GM18520 (cell line): ENCODE data around the gene TUBB3.
"Not testable (repeated sequence)": the region's sequence is repeated elsewhere in the genome, so short reads cannot be mapped to it uniquely, and the experiment has no call there.

Experiments
- ATAC-seq: cut with Tn5 transposase; IDR thresholded peaks from one replicate; pipeline ENCODE4 v1.9.1; 2021; ENCODE audit not compliant: unreplicated experiment

Gene TUBB3

DNA sequence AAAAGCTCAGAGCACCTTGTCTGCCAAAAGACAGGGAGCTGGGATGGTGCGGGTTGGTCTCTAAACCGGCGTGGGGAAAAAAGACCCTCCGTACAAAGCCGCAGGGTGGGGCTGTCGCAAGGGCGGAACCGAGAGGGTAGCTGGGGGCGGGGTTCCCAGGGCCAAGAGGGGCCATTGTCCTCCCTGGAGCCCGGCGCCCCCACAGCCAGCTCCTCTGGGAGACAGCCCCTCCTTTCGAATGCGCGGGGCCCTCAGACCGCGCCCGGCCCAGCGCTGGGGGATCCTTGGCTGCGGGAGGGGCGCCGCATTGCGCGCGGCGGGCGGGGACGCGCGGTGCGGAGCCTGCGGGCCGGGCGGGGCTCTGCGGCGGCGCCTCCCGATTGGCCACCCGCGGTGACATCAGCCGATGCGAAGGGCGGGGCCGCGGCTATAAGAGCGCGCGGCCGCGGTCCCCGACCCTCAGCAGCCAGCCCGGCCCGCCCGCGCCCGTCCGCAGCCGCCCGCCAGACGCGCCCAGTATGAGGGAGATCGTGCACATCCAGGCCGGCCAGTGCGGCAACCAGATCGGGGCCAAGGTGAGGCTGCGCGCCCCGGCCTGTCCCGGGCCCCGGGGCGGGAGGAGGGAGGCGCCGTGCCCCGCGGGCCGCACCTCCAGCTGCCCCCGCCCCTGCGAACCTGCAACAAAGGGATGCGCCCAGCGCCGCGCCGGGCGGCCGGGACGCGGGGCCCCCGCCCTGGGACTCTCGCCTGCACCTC is at the start of gene TUBB3:
Gene TUBB3 (plus strand): TSS at position 459 of the 756 bp plus-strand sequence. CDS start 60 bp downstream, at position 519.
- no peak for ATAC-seq

GRCh38 chr16:89873972-89874689 is 49.0 kb upstream of the TUBB3 start:
- ATAC-seq, result no peak

DNA sequence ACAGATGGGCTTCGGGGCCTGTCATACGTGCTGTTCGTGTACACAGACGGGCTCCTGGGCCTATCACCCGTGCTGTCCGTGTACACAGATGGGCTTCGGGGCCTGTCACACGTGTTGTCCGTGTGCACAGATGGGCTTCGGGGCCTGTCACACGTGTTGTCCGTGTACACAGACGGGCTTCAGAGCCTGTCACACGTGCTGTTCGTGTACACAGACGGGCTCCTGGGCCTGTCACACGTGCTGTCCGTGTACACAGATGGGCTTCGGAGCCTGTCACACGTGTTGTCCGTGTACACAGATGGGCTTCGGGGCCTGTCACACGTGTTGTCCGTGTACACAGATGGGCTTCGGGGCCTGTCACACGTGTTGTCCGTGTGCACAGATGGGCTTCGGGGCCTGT is 44.0 kb upstream of the TUBB3 start:
- ATAC-seq, result not testable (repeated sequence)

GRCh38 chr16:89880477-89881367 is 42.4 kb upstream of the TUBB3 start:
- ATAC-seq, result no peak

DNA sequence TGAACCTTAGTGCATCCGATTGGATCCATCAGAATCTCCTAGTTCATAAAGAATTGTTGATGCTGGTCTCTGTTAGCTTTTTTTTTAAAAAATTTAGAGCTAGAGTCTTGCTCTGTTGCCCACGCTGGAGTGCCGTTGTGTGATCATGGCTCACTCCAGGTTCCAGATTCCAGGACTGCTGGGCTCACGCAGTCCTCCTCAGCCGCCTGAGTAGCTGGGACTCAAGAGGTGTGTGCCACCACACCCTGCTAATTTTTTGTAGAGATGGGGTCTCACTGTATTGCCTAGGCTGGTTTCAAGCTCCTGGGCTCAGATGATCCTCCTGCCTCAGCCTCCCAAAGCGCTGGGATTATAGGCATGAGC is 41.8 kb upstream of the TUBB3 start:
- ATAC-seq, result no peak

DNA sequence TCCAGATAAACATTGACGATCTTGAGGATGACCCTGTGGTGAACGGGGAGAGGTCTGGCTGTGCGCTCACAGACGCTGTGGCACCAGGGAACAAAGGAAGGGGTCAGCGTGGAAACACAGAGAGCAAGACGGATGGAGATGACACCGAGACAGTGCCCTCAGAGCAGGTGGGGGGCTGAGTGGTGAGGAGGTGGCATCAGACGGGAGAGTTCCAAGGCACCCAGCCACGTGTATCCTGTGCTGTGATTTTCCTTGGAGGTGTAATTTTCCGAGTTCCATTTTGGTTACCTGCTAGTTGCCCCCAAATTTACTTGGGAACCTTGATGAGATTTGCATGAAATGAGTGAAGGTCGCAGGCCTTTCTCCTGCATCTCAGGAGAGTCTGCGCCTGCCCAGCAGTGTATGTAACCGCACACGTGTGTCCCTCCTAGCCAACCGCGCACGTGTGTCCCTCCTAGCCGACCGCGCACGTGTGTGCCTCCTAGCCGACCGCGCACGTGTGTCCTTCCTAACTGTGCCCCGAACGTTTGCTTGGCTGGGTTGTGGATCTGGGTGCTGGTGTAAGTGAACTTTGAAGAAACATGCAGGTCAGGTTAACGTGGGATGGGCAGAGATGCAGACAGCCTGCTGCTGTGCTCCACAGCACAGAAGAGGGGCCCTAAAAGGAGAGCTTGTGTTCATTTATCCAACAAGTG is 39.6 kb upstream of the TUBB3 start:
- ATAC-seq, result no peak

DNA sequence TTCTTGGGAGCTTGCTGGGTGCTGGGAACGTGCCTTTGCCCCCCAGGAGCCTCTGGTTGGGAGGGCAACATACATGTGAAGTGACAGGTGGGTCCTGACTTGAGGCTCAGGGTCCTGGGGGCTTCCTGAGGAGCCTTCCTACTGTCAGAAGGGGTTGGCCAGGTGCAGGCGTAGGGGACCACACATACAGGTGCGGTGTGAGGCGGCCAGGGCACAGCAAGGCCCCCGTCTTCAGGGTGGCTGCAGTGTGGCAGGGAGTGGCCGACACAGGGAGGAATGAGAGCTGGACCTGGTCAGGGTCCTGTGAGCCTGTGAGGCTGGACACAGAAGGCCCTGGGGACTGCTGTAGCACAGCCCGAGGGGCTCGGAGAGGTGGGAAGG is 39.1 kb upstream of the TUBB3 start:
- no peak for ATAC-seq

DNA sequence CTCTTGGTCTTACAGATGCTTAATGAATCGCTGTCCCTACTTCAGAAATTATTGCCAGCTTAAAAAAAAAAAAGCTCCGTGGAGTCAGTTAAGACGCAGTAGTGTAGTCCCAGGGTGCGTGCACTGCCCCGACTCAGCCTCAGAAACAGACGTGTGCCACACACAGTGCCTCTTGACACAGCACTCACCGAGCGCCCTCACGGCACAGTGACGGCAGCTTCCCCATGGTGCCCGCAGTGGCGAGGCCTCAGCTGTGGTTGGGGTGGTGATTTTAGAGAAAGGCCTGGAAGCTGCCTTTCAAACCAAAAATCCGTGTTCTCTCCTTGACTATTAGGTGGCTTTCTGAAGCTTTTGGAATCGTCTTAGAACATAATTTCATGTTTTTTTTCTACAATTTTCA is 35.9 kb upstream of the TUBB3 start:
- no peak for ATAC-seq

DNA sequence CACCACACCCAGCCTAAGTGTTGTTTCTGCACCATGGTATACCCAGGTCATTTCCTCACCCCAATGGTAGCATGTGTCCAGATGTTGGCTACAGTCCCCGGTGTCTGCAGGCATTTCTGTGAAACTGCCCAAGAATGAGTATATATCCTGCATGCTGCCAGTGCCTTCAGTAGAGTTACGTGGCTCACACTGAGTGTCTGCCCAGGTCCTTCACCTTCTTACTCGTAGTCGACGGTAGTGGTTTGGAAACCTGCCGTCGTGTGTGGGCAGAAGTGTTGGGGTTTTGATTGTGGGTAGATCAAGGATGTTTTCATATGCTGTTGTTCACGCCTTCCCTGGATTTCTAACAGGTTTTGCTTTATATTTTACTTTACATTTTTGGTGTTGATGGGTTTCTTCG is 32.9 kb upstream of the TUBB3 start:
- no peak for ATAC-seq

DNA sequence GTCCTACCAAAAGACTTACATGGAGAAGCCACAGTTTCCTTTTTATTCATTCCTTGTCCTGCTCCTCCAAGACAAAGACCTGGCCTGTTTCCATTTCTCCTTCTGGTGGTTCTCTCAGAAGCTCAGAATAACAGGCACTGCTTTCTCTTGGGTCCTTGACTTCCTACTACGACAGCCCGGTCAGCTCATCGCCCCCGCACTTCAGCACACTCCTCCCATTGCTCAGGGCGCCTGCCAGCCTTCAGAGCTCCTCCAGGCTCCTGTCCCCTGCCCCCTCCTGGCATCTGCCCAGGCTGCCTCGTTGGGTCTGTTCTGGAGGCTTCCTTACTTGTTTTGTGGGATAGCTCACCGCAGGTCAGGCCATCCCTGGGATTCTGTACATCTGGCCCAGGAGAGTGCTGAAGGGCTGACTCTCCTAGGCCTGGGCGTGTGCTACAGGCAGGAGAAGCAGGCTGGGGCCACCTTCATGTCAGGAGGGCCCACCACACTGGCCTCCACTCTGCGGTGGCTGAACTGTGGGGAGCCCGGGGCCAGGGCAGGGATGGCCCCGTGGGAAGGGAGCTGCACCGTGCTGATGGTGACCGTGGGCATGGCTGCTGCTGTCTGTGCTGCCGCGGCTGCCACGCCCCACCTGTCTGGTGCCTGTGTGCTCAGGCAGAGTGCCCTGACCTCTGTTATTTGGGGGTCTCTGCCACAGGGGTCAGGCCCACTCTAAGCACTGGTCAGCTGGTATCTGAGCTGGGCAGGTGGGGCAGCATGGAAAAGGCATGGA is 32.1 kb upstream of the TUBB3 start:
- ATAC-seq, result no peak

GRCh38 chr16:89892055-89892630 is 31.0 kb upstream of the TUBB3 start:
- ATAC-seq, result no peak

DNA sequence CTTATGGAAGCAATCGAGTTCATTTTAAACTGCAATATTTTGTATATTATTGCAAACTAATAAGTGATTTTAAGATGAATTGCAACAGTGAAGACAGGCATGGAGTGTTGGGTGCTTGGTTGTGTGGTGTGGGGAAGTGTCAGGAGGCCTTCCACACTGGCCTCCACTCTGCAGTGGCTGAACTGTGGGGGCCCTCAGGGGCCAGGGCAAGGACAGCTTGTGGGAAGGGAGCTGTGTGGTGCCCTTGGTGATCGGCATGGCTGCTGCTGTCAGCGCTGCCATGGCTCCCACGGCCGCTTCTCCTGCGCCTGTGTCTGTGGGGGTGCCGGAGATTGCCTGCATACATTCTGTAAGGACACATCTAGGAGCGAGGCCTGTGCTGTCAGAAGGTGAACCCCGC is 30.5 kb upstream of the TUBB3 start:
- no peak for ATAC-seq

GRCh38 chr16:89893642-89894548 is 29.2 kb upstream of the TUBB3 start:
- ATAC-seq, result no peak

GRCh38 chr16:89895482-89896250 is 27.5 kb upstream of the TUBB3 start:
- ATAC-seq, result no peak

GRCh38 chr16:89897204-89897603 is 25.9 kb upstream of the TUBB3 start:
- ATAC-seq, result no peak

DNA sequence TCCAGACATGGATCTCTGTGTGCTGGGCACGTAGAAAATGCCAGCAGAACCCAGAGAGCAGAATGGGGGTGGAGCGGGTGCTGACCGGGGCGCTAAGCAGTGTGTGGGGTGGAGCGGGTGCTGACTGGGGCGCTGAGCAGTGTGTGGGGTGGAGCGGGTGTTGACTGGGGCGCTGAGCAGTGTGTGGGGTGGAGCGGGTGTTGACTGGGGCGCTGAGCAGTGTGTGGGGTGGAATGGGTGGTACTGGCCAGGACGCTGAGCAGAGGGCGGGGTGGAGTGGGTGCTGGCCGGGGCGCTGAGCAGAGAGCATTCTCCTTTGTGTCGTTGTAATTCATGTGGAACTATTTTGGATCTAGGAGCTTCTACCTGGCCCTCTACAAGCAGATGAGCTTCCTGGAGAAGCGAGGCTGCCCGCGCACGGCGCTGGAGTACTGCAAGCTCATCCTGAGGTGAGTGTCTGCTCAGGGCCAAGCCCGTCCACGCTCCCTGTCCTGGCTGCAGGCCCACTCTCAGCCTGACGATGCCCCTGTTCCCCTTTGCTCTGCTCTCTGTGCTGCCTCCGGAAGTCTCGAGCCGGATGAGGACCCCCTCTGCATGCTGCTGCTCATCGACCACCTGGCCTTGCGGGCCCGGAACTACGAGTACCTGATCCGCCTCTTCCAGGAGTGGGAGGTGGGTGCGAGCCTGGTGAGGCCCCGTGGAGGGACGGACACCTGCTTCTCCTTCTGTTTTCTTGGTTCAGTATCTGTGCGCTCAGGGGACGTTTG is 24.8 kb upstream of the TUBB3 start:
- no peak for ATAC-seq

- ATAC-seq, result no peak
Measured at GRCh38 chr16:89899879-89900481, 23.2 kb upstream of the TUBB3 start.
